ENCODE measurements around the gene ZNF419.

ZNF419 gene

DNA sequence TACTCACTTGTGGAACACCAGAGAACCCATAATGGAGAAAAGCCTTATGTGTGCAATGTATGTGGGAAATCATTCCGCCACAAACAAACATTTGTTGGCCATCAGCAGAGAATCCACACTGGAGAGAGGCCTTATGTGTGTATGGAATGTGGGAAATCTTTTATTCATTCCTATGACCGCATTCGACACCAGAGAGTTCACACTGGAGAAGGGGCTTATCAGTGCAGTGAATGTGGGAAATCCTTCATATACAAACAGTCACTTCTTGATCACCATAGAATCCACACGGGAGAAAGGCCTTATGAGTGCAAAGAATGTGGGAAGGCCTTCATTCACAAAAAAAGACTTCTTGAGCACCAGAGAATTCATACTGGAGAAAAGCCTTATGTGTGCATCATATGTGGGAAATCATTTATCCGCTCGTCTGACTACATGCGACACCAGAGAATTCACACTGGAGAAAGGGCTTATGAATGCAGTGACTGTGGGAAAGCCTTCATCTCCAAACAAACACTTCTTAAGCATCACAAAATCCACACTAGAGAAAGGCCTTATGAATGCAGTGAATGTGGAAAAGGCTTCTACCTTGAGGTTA is 50.5 kb downstream of the ZNF419 start:
- no peak for DNase-seq (ENCODE audit: low read depth, low spot score)

All from activated naive CD8-positive, alpha-beta T cell treated with anti-CD3 and anti-CD28 coated beads, Interleukin-2, amount 50 U/mL, for 16 hours (primary cell).